ENCODE measurements around the gene COL12A1. TPM values are rescaled to one million over a fixed set of nuclear protein-coding genes. Genes with fewer than 3 reads are reported as not detected.

The COL12A1 gene
- total RNA-seq, 1 experiment from 2014 or later: 10.4 TPM

GRCh38 chr6:75236630-75237029, 30.8 kb upstream of the COL12A1 start:
- intact Hi-C loops (cut with micrococcal nuclease; ENCODE audit: unreplicated experiment): no loop called here
- ATAC-seq (no peak), DNase-seq (ENCODE audit: low read depth, low spot score) (no peak)
- Histone ChIP-seq H3K27me3 (ENCODE audit: control insufficient read depth, insufficient read depth, low read length) (no peaks in the 10 kb centered on the region), H3K9me3 (ENCODE audit: control insufficient read depth, insufficient read depth, low read depth, low read length) (no peaks in the 10 kb centered on the region), H3K4me1 (ENCODE audit: control insufficient read depth, insufficient read depth, low read length) (0 out of 2 replicates have a peak, but pooled peaks cover 4% of the 10 kb centered on the region), H3K4me3 (ENCODE audit: low read depth in 2 of 2, low read length in 2 of 2) (no peak overlapping the region), H3K36me3 (ENCODE audit: control insufficient read depth, insufficient read depth, low read length) (peaks cover 26% of the 10 kb centered on the region), H3K27ac (ENCODE audit: low read length) (no peak overlapping the region)
- TF ChIP-seq TCF7L2 (IDR thresholded peaks at IDR 0.05; ENCODE audit: low read depth, low read length) (no peak), CTCF (IDR thresholded peaks at IDR 0.05) (no peak), POLR2AphosphoS5 (IDR thresholded peaks at IDR 0.05; ENCODE audit: low read depth, low read length) (no peak; the same call in 1 of the 2 replicates)
- POLR2A ChIA-PET: interaction anchor here (0.6 kb wide), 1 partner anchor 314 kb away, joined by 3 read pairs; no protein-coding TSS in a partner anchor
- CTCF ChIA-PET: interaction anchor here (0.6 kb wide), 1 partner anchor 13 kb away, joined by 5 read pairs; no protein-coding TSS in a partner anchor
- in situ Hi-C loops (cut with HindIII; ENCODE audit: low pct_unique_long_range_greater_than_20kb, low sequenced_read_pairs): no loop called here
- BruUV-seq (replicated peaks): no TSS peak

GRCh38 chr6:75235271-75235670, 29.4 kb upstream of the COL12A1 start:
- no TSS peak for BruUV-seq (replicated peaks)
- intact Hi-C loops (cut with micrococcal nuclease; ENCODE audit: unreplicated experiment) (no loop called here), in situ Hi-C loops (cut with HindIII; ENCODE audit: low pct_unique_long_range_greater_than_20kb, low sequenced_read_pairs) (no loop called here)
- ATAC-seq: 0 out of 2 replicates have a peak, but pooled peaks have one; percentile 9
- TF ChIP-seq TCF7L2 (IDR thresholded peaks at IDR 0.05; ENCODE audit: low read depth, low read length) (no peak), SIN3A (IDR thresholded peaks at IDR 0.05; ENCODE audit: borderline replicate concordance, insufficient read depth, low read depth, low read length) (no peak), CTCF (IDR thresholded peaks at IDR 0.05) (no peak), POLR2AphosphoS5 (IDR thresholded peaks at IDR 0.05; ENCODE audit: low read depth, low read length) (no peak), REST (IDR thresholded peaks at IDR 0.05; ENCODE audit: insufficient read depth in 1 of 2, low read depth in 2 of 2, low read length in 1 of 2) (no peak)
- H3K4me3 ChIP-seq (ENCODE audit: low read depth in 2 of 2, low read length in 2 of 2): no peak overlapping the region
- no peaks in the 10 kb centered on the region for H3K27me3 ChIP-seq (ENCODE audit: control insufficient read depth, insufficient read depth, low read length)
- ChIA-PET POLR2A (no interaction called here), CTCF (no interaction called here)
- no peaks in the 10 kb centered on the region for H3K4me1 ChIP-seq (ENCODE audit: control insufficient read depth, insufficient read depth, low read length)
- no peak overlapping the region for H3K27ac ChIP-seq (ENCODE audit: low read length)
- H3K9me3 ChIP-seq (ENCODE audit: control insufficient read depth, insufficient read depth, low read depth, low read length): no peaks in the 10 kb centered on the region
- H3K36me3 ChIP-seq (ENCODE audit: control insufficient read depth, insufficient read depth, low read length): peaks cover 17% of the 10 kb centered on the region
- no peak for DNase-seq (ENCODE audit: low read depth, low spot score)

All from Panc1 (cell line).